ENCODE measurements around the gene ABHD18.
"Not testable (repeated sequence)": the region's sequence is repeated elsewhere in the genome, so short reads cannot be mapped to it uniquely, and the experiment has no call there.

Gene ABHD18

DNA sequence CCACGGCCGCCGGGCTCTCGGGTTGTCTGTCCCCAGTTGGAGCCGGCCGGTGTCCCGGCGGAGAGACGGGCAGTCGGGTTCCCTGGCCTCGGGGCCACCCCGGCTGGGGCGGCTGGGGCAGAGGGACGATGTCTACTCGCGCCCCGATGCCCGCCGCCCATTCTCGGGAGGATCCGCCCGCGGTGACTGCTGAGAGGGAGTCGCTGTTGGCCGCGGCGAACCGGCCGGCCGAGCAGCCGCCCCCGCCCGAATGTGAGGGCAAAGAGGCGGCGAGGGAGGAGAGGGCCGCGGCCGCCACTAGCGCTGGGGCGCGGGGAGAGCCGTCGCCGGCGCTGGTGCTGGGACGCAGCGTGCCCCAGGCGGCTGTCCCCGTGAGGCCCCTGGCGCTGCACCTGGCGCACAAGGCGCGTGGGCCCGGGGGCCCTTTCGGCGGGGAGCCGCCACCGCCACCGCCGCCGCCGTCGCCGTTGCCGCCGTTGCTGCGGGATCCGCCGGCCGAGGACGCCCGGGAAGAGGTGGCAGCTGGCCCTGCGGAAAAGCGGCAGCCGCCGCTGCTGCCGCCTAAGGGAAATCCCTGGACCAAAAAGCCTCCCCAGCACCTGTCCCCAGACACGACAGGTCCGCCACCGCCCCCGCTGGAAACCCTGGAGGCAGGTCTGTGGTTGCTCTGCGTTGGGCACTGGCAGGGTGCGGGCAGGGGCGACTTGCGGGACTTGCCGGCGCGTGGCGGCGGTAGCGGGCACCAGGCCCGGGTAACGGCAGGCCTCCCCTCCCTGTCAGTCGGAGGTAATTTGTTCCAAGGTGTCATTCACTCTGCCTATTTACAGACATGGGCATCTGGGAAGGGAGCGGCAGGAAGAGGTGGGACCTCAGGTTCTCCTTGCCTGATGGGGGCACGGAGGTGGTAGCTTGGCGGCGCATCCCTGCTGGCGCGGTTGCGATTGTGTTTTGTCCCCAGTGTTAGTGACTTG lies 96.6 kb downstream of the ABHD18 start:
- FAIRE-seq (no peak), DNase-seq (ENCODE audit: low spot score) (peak; percentile 51)

DNA sequence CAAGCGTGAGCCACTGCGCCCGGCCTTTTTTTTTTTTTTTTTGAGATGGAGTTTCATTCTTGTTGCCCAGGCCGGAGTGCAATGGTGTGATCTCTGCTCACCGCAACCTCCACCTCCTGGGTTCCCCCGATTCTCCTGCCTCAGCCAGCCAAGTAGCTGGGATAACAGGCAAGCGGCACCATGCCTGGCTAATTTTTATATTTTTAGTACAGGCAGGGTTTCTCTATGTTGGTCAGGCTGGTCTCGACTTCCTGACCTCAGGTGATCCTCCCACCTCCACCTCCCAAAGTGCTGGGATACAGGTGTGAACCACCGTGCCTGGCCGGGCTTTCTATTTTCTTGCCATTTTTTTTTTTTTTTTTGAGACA lies 101.2 kb downstream of the ABHD18 start:
- not testable (repeated sequence) for DNase-seq (ENCODE audit: low spot score)
- FAIRE-seq, result peak; percentile 39

DNA sequence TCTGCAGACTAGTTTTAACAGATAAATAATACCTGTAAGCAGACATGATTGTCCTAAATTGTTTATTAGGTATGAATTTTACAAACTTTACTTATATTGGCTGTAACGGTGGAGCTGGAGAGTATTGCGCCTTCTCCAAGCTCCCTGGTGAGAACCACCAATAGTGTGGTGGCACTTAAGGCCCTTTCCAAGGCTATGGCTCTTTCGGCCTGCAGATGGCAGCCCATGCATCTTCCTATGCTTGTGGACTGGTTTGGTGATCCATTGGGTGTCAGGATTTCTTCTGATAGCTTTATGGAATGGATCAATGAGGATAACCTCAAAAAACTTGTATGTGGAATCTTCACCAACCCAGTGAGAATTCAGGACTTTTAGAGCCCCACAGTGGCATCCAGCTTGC lies 103.7 kb downstream of the ABHD18 start:
- FAIRE-seq, result no peak

DNA sequence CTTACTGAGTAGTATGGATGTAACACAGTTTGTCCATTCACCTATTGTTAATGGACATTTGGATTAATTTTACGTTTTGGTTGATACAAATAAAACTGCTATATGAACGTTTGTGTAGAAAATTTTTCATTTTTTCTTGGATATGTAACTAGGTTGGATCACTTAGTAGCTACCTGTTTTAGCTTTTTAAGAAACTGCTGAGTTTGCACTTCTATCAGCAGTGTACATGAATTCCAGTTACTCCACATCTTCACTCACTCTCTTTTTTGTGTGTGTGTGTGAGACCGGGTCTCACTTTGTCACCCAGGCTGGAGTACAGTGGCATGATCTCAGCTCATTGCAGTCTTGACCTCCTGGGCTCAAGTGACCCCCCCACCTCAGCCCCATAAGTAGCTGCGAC lies 111.3 kb downstream of the ABHD18 start:
- DNase-seq (ENCODE audit: low spot score) (no peak), FAIRE-seq (no peak)

More for the DNA sequence above, 103.7 kb downstream of the ABHD18 start:
- no peak for DNase-seq (ENCODE audit: low spot score)

Data from RCC 7860 (cell line).